GM19324 (cell line): ENCODE data around the gene P2RX4.
A peak's percentile ranks its signal among the peaks of the same experiment; 100 is the strongest.
"Not testable (repeated sequence)": the region's sequence is repeated elsewhere in the genome, so short reads cannot be mapped to it uniquely, and the experiment has no call there.

Experiments used
- ATAC-seq: cut with Tn5 transposase; IDR thresholded peaks from one replicate; pipeline ENCODE4 v1.9.1; 2021; ENCODE audit warnings: mild to moderate bottlenecking, moderate library complexity; ENCODE audit not compliant: unreplicated experiment, low FRiP score

Gene P2RX4

GRCh38 chr12:121218588-121219352 lies 8.8 kb downstream of the P2RX4 start:
- ATAC-seq, result no peak

- ATAC-seq, result no peak
Measured at GRCh38 chr12:121219353-121219986, 9.5 kb downstream of the P2RX4 start.

DNA sequence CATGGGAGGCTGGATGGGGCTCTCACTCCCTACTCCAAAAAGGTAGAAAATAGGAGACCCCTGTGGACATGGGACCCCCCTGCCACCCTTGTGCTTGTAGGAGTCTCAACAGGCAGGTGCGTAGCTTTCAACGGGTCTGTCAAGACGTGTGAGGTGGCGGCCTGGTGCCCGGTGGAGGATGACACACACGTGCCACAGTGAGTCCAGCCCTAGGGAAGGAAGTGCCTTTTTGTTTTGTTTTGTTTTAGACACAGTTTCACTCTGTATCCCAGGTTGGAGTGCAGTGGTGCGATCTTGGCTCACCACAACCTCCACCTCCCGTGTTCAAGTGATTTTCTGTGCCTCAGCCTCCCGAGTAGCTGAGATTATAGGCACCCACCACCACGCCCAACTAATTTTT lies 12.9 kb downstream of the P2RX4 start:
- ATAC-seq, result no peak

- no peak for ATAC-seq
Measured at GRCh38 chr12:121223292-121224285, 13.7 kb downstream of the P2RX4 start.

DNA sequence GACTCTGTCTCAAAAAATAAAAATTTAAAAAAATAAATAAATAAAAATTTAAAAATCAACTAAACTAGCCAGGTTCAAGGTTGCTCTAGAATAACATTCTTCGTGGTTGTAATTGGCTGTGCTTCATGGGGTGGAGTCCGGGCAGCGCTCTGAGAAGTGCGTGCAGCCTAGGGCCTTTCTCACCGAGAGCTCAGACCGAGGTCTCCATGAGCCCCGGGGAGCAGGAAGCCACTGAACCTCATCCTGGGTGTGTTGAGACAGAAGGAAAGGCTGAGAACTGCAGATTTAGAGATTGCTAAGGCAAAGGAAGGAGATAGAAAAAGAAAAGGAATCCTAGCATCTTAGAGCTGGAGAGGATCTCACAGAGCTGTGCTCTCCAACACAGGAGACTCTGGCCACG lies 14.7 kb downstream of the P2RX4 start:
- no peak for ATAC-seq

GRCh38 chr12:121226399-121226798 lies 16.5 kb downstream of the P2RX4 start:
- ATAC-seq, result no peak

GRCh38 chr12:121226871-121227270 lies 16.9 kb downstream of the P2RX4 start:
- peak; percentile 5 for ATAC-seq

GRCh38 chr12:121227294-121227693 lies 17.4 kb downstream of the P2RX4 start:
- peak; percentile 81 for ATAC-seq

GRCh38 chr12:121228919-121229665 lies 19.2 kb downstream of the P2RX4 start:
- no peak for ATAC-seq

DNA sequence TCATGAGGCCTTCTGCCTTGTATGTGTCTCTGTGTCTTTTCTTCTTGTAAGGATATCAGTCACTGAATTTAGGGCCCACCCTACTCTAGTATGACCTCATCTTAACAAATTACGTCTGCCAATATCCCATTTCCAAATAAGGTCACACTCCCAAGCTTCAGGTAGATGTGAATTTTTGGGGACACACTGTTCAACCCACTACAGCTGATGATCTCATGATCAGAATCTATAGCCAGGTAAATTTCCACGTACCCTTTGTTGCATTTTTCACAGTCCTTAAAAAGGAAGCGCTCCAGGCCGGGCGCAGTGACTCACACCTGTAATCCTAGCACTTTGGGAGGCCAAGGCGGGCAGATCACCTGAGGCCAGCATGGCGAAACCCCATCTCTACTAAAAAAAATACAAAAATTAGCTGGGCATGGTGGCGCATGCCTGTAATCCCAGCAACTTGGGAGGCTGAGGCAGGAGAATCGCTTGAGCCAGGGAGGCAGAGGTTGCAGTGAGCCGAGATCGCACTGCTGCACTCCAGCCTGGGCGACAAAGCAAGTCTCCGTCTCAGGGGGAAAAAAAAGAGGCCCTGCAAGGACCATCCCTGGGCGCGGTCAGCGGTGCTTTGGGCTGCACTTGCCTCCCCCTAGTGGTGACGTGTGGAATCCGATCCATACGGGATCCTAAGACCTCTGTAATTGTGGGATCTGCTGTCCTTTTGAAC lies 20.1 kb downstream of the P2RX4 start:
- ATAC-seq, result not testable (repeated sequence)

GRCh38 chr12:121230538-121230907 lies 20.6 kb downstream of the P2RX4 start:
- ATAC-seq, result no peak

DNA sequence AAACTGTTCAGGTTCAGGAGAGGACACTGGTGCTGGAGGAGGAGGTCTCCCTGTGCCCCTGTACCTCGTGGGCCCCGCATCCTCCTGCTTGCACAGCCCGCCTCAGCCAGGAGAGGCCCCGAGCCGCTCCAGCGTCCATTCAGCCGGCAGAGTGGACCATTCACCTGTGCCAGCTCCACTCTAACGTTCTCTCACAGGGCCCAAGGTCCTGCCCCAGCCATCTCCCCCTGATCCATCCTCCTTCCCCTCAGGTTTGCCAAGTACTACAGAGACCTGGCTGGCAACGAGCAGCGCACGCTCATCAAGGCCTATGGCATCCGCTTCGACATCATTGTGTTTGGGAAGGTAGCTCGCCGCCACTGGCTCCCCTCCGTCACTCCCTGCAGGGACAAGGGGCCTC lies 22.2 kb downstream of the P2RX4 start:
- ATAC-seq, result no peak

GRCh38 chr12:121232977-121233627 lies 23.2 kb downstream of the P2RX4 start:
- ATAC-seq, result no peak

DNA sequence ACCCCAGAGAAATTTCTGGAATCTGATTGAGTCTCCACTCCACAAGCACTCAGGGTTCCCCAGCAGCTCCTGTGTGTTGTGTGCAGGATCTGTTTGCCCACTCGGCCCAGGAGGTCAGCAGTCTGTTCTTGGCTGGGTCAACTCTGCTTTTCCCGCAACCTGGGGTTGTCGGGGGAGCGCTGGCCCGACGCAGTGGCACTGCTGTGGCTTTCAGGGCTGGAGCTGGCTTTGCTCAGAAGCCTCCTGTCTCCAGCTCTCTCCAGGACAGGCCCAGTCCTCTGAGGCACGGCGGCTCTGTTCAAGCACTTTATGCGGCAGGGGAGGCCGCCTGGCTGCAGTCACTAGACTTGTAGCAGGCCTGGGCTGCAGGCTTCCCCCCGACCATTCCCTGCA lies 23.7 kb downstream of the P2RX4 start:
- no peak for ATAC-seq

GRCh38 chr12:121236776-121237175 lies 26.8 kb downstream of the P2RX4 start:
- no peak for ATAC-seq

- no peak for ATAC-seq
Measured at GRCh38 chr12:121237415-121237814, 27.5 kb downstream of the P2RX4 start.

DNA sequence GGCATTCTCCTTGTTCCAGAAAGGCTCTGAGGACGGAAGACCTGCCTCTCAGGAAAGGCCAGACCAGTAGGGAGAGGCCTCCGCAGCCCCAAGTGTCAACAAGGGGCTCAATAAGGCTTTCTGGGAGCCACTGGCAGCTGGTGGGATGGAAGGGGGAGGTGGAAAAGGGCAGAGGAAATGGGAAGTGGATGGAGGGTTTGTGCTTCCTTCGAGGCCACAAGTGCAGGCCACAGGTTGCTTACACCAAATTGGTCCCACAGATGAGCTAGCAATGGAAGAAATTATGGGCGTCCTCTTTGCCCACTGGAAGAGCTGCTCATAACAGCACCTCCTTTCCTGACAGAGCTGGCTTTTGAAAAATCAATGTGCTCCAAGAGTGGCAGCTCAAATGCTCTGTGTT lies 28.2 kb downstream of the P2RX4 start:
- ATAC-seq, result no peak

DNA sequence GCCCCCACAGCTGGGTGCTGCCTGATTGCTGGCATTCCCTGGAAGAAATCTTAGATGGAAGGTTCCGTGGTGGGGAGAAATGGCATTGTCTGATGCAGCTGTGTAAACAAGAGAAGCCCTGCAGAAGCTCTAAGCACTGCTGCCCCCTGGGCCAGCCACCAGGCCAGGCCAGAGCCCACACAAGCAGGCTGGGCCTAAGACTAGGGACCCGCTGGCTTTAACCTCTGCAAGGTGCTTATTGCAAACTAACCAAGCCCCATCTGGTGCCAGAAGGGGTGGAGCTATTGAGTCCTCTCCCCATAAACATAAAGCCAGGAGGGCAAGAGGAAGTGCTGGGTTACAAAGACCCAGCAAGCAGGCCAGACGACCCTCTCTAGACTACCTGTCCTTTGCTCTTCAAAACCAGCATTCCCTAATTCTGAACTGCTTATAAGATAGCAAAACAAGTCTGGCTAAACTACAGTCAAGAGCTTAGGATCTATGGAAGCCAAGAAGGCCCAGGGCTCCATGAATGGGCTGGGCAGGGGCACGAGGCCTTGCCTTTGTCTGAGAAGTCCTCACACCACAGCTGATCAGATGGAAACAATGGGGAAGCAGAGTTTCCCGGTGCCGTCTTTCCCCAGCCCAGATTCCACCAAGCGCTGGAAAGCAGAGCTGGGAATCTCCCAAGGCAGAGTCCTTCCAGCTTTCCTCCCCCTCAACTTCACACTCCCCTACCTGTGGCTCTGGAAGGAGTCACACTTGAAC lies 28.8 kb downstream of the P2RX4 start:
- ATAC-seq, result no peak
